OCI-M2 (cell line): ENCODE data around the gene ZER1.
"Not testable (repeated sequence)": the region's sequence is repeated elsewhere in the genome, so short reads cannot be mapped to it uniquely, and the experiment has no call there.

Experiments
- DNase-seq: peaks from one replicate; lab custom pipeline; 2025; ENCODE audit not compliant: unreplicated experiment; lab: John Stamatoyannopoulos, UW

ZER1 gene

DNA sequence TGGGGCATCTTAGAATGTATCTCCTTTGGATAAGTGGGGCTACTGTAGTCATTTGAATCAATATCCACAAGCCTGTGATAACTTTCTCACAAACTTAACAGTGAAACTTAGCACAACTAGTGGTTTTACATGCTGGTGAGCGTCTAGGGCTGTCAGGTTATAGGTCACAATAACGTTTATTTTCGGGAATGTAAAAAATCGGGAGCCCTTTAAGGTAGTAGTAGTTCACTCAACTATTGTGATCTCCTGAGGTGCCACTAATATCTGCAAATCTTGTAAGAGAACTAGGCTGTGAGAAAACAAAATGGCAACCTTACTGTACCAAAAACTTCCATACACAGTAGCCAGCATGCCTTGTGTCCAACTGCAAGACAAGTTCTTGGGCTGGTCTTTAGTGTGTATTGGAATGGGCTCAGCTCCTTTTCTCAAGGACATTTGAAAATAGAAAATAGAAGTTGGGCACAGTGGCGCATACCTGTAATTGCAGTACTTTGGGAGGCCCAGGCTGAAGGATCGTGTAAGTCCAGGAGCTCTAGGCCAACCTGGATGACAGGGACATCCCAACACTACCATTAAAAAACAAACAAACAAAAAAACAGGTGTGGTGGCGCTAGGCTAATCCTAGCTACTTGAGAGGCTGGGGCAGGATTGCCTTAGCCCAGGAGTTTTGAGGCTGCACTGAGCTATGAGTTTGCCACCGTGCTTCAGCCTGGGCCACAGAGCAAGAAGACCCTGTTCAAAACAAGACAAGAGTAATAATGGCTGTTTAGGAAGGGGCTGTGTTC is 74.6 kb downstream of the ZER1 start:
- no peak for DNase-seq

DNA sequence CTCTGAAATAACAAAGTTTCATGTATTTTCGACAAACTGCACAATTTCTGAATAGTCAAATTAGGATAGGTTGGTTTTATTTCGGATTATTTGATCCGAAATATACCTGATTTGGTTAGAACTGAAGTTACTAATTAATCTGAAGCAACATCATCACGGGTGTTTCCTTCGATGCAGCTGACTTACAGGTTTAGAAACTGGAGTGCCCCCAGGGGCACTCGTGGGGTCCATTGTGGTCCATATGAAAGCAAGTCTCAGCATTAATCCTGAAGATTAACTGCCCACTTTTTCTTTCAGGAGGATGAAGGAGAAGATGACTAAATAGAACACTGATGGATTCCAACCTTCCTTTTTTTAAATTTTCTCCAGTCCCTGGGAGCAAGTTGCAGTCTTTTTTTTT is 77.4 kb downstream of the ZER1 start:
- no peak for DNase-seq

DNA sequence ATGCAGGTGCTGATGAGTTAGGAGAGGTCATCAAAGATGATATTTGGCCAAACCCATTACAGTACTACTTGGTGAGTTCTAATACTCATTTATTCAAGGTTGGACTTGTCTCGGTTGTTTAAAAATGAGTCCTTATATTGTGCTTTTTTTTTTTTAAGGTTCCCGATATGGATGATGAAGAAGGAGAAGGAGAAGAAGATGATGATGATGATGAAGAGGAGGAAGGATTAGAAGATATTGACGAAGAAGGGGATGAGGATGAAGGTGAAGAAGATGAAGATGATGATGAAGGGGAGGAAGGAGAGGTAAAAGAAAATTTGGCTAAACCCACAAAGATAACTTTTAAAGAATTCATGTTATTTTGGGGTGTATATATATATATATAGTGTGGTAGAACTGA is 78.0 kb downstream of the ZER1 start:
- DNase-seq, result not testable (repeated sequence)

DNA sequence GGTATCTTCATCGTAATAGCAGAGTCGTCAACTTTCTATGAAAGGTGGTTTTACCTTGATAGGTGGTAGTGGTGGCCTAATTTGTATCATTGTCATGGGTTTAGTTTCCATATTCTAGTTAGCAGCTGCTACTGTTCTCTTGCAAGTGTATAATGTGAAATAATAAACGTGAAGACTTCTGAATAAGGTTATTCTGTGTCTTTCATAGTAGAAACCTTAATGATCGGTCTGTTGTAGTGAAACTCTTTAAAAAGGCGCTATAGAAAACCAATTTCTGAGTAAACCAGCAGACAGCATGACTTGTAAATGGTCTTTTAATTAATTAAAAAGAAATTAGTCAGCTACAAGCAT is 81.1 kb downstream of the ZER1 start:
- DNase-seq, result no peak

DNA sequence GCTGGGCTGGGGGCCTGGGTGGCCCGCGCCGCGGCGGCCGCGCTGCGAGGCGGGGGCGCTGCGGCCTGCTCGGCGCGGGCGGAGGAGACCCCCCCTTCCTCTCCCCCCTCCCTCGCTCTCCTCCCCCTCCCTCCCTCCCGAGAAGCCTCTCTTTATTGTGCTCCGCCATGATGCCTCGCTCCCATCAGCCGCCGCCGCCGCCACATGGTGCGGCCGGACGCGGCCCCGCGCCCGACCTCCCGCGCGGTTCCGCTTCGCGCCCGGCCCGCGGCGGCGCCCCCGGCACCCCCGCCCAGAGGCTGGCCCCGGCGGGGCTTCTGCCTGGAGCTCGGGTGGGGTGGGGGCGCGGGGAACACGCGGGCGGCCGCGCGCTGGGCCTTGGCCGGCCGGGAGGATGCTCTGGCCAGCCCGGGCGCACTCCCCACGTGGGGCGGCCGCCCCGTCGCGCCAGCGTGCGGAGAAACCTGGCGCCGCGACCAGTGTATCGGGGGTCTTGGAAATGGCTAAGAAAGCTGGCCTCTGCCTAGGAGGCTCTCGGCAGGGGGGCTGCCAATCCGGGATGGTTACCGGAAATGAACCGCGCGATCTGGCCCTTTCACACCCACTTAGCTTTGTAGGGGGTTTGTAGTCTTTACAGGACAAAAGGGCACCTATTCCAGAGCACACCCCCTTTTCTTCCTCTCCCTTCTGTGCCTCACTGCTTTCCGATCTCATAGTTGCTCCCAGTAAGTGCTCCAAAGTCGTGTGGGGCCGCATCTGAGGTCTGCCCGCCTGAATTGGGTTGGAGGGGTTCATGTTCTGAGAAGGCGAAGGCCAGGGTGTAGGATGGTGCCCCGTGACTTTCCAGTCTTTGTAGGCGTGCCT is 81.7 kb downstream of the ZER1 start:
- DNase-seq, result no peak

DNA sequence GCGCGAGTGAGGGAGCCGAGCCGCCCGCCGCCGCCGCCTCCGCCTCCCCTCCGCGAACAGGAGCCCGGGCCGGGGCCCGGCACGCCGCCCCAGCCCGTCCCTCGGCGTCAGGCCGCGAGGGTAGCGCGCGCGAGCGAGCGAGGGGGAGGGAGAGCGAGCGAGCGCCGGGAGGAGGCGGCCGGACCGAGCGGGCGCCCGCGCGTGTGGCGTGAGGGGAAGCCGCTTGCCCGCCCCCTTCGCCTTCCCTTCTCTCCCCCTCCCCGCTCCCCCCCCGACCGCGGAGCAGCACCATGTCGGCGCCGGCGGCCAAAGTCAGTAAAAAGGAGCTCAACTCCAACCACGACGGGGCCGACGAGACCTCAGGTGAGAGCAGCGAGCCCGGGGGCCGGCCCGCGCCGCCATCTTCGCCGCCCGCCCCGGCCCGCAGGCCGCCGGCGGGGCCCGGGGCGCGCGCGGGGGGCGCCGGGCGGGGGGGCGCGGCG is 82.4 kb downstream of the ZER1 start:
- DNase-seq, result no peak

DNA sequence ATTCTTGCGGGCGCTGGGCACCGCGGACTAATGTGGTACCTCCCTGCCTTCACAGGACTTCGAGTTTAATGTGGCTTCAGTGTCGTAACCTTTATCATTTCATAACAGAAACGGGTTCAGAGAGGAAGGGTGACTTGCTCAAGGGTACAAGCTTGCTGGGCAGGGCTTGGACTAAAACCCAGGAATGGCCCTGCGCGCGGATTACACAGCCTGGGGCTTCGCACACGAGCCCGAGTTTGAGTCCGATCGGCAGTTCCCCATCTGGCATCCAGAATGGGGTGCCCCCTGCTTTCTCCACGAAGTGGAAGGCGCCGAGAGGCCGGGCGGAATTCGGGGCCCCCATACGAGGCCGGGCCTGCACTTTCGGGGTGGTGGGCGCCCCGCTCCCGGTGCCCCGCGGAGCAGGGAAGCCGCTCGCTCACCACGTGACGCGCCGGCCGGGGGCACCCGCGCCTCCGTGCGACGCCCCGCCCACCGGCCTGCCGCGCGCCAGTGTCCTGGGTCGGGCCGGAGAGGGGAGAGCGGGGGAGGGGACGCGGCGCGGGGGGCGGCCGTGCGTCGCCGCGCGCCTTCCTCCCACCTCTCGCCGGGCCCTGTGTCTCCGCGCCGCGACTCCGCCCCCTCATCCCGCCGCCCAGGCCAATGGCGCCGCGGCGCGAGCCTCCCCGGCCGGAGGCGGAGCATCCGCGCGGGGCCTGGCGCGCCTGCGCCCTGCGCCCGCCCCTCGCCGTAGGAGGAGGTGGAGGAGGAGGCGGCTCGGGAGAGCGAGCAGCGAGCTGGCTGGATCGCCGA is 83.0 kb downstream of the ZER1 start, which contains the start of gene SET:
Gene SET, plus strand, starts transcription at position 722 of the 792 bp plus-strand sequence. CDS start 361 bp downstream, outside the sequence.
- DNase-seq, result peak; percentile 64

DNA sequence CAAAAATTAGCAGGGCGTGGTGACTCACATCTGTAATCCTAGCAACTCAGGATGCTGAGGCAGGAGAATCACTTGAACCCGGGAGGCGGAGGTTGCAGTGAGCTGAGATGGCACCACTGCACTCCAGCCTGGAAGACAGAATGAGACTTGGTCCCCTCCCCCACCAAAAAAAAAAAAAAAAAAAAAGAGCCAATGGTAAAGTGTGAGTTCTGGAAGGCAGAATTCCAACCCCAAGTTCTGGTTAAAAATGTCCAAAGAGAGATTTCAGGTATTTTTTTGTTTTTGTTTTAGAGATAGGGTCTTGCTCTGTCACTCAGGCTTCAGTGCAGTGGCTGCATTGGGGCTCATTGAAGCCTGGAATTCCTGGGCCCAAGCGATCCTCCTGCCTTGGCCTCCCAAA is 84.3 kb downstream of the ZER1 start:
- no peak for DNase-seq

DNA sequence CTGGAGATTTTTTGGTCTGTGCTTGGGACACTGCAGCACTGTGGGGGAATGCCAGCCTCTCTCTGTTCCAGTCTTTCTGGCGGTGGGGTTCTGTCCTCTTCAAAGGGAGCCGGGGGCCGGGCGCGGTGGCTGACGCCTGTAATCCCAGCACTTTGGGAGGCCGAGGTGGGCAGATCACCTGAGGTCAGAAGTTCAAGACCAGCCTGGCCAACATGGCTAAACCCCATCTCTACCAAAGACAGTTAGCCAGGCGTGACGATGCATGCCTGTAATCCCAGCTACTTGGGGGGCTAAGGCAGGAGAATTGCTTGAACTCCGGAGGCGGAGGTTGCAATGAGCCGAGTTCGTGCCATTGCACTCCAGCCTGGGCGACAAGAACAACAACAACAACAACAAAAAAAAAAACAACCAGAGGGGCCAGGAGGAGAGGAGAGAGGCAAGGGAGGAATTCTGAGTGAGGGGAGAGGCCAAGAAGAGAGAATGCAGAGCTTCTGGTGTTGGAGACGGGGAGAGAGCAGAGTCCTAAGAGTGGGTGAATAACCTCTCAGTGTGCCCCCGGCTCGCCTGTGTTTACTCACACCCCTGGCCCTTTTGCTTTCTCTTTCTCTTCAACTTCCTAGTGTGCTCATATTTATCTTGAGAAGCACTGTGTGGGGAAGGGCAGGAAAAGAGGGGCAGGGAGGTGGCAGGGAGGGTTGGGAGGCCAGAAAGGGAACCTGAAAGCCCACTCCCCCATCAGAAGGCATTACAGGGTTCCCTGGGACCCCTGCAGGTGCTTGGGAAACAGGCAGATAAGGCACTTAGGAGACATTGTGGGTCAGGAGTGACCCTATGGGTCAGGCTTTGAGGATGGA is 85.9 kb downstream of the ZER1 start:
- DNase-seq, result no peak

DNA sequence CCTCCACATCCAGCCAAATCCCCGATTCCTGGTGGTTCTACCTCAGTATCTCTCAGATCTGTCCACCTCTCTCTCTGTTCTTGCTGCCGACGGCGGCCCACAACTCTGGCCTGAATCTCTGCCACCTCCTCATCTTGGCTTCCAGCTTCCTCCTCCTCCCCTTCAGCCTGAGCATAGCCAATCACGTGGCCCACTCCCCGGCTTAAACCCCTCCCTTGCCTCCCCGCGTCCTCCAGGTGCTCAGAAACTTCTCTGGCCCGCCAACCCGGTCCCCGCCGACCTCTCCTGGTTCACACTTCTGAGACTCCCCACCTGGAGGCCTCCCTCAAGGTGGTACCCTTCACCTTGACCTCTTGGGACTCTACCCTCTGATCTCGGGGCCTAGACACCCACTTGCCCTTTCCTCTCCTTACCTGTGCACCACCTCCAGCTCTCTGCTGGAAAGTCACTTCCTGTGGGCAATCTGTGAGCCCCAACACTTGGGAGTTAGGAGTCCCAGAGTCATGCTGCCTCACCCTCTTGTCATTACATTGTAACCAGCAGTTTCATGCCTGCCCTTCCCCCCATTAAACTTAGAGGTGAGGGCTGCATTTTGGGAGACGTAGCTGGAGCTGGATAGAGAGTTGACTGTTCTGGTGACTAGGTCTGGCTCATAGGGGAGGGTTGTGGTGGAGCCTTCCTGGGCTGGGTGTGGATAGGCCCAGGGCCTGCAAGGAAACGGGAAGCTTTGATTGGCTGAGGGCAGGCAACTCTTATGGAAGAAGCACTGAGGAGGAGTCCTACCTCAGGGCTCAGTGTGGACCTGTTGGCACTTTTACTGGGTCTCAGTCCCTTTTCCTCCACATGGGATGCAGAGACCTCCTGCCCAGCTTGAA is 87.2 kb downstream of the ZER1 start:
- DNase-seq, result no peak

DNA sequence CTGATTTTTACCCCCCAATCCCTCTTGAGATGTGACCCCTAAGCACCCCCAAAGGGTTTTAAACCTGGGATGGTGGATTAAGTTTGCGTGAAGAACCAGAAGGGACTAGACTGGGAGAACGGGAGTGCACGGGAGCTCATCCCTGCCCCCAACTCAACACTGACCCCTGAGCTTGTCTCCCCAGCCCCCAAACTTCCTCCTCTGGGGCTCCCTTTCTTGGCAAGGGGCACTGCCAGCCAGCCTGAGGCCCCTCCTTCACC is 87.7 kb downstream of the ZER1 start:
- DNase-seq, result no peak

DNA sequence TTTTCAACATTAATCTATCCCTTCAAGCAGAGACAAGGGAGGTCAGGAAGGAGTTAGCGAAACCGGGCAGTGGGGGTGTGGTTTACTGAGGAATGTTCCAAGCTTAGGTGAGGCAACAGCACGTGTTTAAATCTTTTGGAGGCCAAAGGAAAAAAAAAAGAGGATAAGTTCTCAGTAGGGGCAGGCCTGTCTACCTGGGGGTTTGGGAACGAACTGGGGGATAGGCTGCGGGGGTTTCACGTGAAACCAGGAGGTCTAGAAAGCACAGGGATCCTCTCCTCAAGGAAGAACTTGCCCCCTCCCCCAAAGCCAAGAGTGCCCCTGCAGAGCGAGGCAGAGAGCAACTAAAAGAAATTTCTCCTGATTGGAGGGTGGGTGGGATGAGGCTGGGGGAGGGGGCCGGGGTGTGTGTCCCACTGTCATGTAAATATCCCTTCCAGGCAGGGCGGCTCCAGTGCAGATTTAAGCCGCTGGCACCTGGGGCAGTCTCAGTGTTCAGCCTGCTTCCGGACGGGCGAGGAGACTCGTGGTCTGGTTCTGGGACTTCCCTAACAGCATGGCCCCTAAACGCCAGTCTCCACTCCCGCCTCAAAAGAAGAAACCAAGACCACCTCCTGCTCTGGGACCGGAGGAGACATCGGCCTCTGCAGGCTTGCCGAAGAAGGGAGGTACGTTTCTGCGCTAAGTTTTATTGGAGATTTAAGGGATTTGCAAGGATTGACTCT is 88.2 kb downstream of the ZER1 start:
- no peak for DNase-seq
